B cell (primary cell): ENCODE measurements around the gene ATXN1. TPM values are rescaled to one million over a fixed set of nuclear protein-coding genes. Genes with fewer than 3 reads are reported as not detected.
A peak's percentile ranks its signal among the peaks of the same experiment; 100 is the strongest.

Experiments used
- ATAC-seq: fragments of 200-7000 bp; cut with Tn5 transposase; one replicate; pipeline ENCODE4 v1.10.0; 2021; ENCODE audit warnings: low read depth, mild to moderate bottlenecking, moderate number of reproducible peaks, moderate library complexity
- CTCF ChIA-PET: fragments of 350-600 bp; sonication (Branson Sonifier 250); formaldehyde crosslinking; loops from one replicate; lab custom pipeline; 2021; ENCODE audit warnings: antibody characterized with exemption, inconsistent platforms; lab: Charles Lee
- POLR2A ChIA-PET: fragments of 350-600 bp; sonication (Branson Sonifier 250); formaldehyde crosslinking; loops from one replicate; lab custom pipeline; 2021; ENCODE audit warnings: antibody characterized with exemption; lab: Charles Lee
- DNase-seq: peaks from one replicate; pipeline ENCODE4 v3.0.0; 2013
- H2AFZ ChIP-seq: 2 replicates; pipeline ENCODE4 v1.6.1; 2012; ENCODE audit warnings: mild to moderate bottlenecking, low read depth, low read length; ENCODE audit not compliant: insufficient read depth, poor library complexity, severe bottlenecking
- H3K27ac ChIP-seq, 2 donors: 1 replicate in 1 of 2; 2 replicates in 1 of 2; pipeline ENCODE4 v1.5.1; 2012 to 2013; ENCODE audit warnings: low read length in 2 of 2, mild to moderate bottlenecking in 2 of 2, moderate library complexity in 1 of 2
- H3K27me3 ChIP-seq, 4 experiments: fragments of 200-600 bp in 1 of 4; sonication (generic) in 1 of 4; replicated peaks in 1 of 4; 1 replicate in 2 of 4; 2 replicates in 2 of 4; pipeline versions ENCODE4 v1.6.1 to v1.7.0; 2013 to 2016; ENCODE audit warnings: low read length in 3 of 4, mild to moderate bottlenecking in 2 of 4, mixed read lengths in 1 of 4, moderate library complexity in 1 of 4; ENCODE audit not compliant: insufficient read depth in 4 of 4, control insufficient read depth in 3 of 4; ENCODE audit errors: control extremely low read depth in 1 of 4
- H3K36me3 ChIP-seq, 2 experiments: replicated peaks in 1 of 2; 1 replicate in 1 of 2; 2 replicates in 1 of 2; pipeline versions ENCODE4 v1.6.1 to v1.7.1; 2013; ENCODE audit warnings: low read length in 1 of 2; ENCODE audit not compliant: insufficient read depth in 2 of 2, control insufficient read depth in 1 of 2; ENCODE audit errors: control extremely low read depth in 1 of 2, extremely low read depth in 1 of 2
- H3K4me1 ChIP-seq, 2 donors: fragments of 200-600 bp in 1 of 2; sonication (generic) in 1 of 2; 1 replicate in 1 of 2; 2 replicates in 1 of 2; pipeline versions ENCODE4 v1.5.1 to v1.6.1; 2013 to 2017; ENCODE audit warnings: low read length in 2 of 2; ENCODE audit not compliant: control insufficient read depth in 2 of 2, insufficient read depth in 2 of 2
- H3K4me2 ChIP-seq: replicated peaks from 2 replicates; pipeline ENCODE3; 2012; ENCODE audit warnings: mild to moderate bottlenecking, low read depth, low read length; ENCODE audit not compliant: poor library complexity, severe bottlenecking
- H3K4me3 ChIP-seq, 5 experiments: fragments of 200-600 bp in 1 of 5; sonication (generic) in 1 of 5; 1 replicate in 3 of 5; 2 replicates in 2 of 5; pipeline versions ENCODE4 v1.5.1 to v1.7.0; 2011 to 2016; ENCODE audit warnings: low read length in 4 of 5, mild to moderate bottlenecking in 4 of 5, low read depth in 2 of 5, control low read depth in 1 of 5, moderate library complexity in 1 of 5; ENCODE audit not compliant: insufficient read depth in 1 of 5; ENCODE audit errors: control extremely low read depth in 1 of 5, extremely low read depth in 1 of 5
- H3K79me2 ChIP-seq: fragments of 200-600 bp; sonication (generic); one replicate; pipeline ENCODE4 v1.6.0; 2016; ENCODE audit warnings: low read length; ENCODE audit not compliant: control insufficient read depth, insufficient read depth
- H3K9ac ChIP-seq: fragments of 200-600 bp; sonication (generic); 2 replicates; pipeline ENCODE4 v1.6.1; 2017; ENCODE audit warnings: mild to moderate bottlenecking, low read length, moderate library complexity
- H3K9me3 ChIP-seq, 3 donors: one replicate each; pipeline versions ENCODE4 v1.6.1 to v1.7.1; 2013; ENCODE audit warnings: low read length in 2 of 3; ENCODE audit not compliant: control insufficient read depth in 2 of 3, insufficient read depth in 1 of 3; ENCODE audit errors: control extremely low read depth in 1 of 3
- H4K20me1 ChIP-seq: 2 replicates; pipeline ENCODE4 v1.6.0; 2012; ENCODE audit warnings: mild to moderate bottlenecking, low read length; ENCODE audit not compliant: insufficient read depth, control insufficient read depth, poor library complexity, severe bottlenecking
- H3K27ac Mint-ChIP-seq: one replicate; pipeline ENCODE4 v1.8.0; 2021; ENCODE audit warnings: mixed read lengths
- H3K27me3 Mint-ChIP-seq: one replicate; pipeline ENCODE4 v1.8.0; 2021; ENCODE audit warnings: mixed read lengths
- H3K4me1 Mint-ChIP-seq: one replicate; pipeline ENCODE4 v1.8.0; 2021; ENCODE audit warnings: mixed read lengths
- H3K4me3 Mint-ChIP-seq: one replicate; pipeline ENCODE4 v1.8.0; 2021; ENCODE audit warnings: mixed read lengths
- H3K9me3 Mint-ChIP-seq: one replicate; pipeline ENCODE4 v1.8.0; 2022; ENCODE audit warnings: mixed read lengths; ENCODE audit not compliant: insufficient read depth
- CTCF ChIP-seq: fragments of 200-600 bp; IDR thresholded peaks from one replicate; pipeline ENCODE4 v1.8.0; 2022; ENCODE audit warnings: antibody characterized with exemption, mild to moderate bottlenecking
- EZH2 ChIP-seq: IDR thresholded peaks from 2 replicates; pipeline ENCODE4 v1.6.1; 2012; ENCODE audit warnings: borderline replicate concordance, low read depth, mild to moderate bottlenecking, moderate library complexity, low read length; ENCODE audit not compliant: insufficient read depth, poor library complexity, severe bottlenecking
- WGBS: methylation state at CpG from one replicate; pipeline ENCODE4 v1.1.5; 2013; ENCODE audit warnings: missing lambda C conversion rate; ENCODE audit not compliant: insufficient coverage; 5-methylcytosine and 5-hydroxymethylcytosine counted together
- intact Hi-C: fragments of 100-400 bp; cut with micrococcal nuclease; formaldehyde crosslinking; loops from one replicate; pipeline ENCODE4 v1.10.0; 2022
- polyA plus RNA-seq: library from polyadenylated mRNA; depleted of rRNA; stranded (reverse); fragments of >200 nt; gene quantifications from 2 replicates; pipeline ENCODE4 v1.2.3, GENCODE V29; 2012
- total RNA-seq, 2 donors: library from RNA; stranded (reverse); fragments of 120-200 nt in 1 of 2; gene quantifications; 1 replicate in 1 of 2; 2 replicates in 1 of 2; pipeline versions ENCODE4 v1.2.3 to v1.2.4, GENCODE V29; 2013 to 2022

ATXN1 gene
- total and polyA plus RNA-seq, 2 donors (not counting 1 experiment from before 2014, with no cell fraction given), result 5.7 to 63.8 TPM

GRCh38 chr6:16494793-16495192 lies 266.5 kb downstream of the ATXN1 start:
- CTCF ChIA-PET, result interaction anchor here (0.9 to 3.2 kb wide), 6 partner anchors 8 to 274 kb away, joined by 3 to 19 read pairs (median 4); no protein-coding TSS in a partner anchor
- Histone ChIP-seq H3K4me1 (peaks cover 5 to 15% of the 10 kb centered on the region in 2 donors), H3K4me3 (no peak overlapping the region), H3K4me2 (no peak overlapping the region), H4K20me1 (no peaks in the 10 kb centered on the region), H3K27ac (no peak overlapping the region), H2AFZ (no peak overlapping the region), H3K9me3 (peaks cover 1 to 9% (median 3%) of the 10 kb centered on the region in 3 donors), H3K36me3 (no peaks in the 10 kb centered on the region), H3K9ac (no peak overlapping the region), H3K27me3 (no peaks in the 10 kb centered on the region), H3K79me2 (no peaks in the 10 kb centered on the region)
- POLR2A ChIA-PET, result interaction anchor here (1.3 to 1.7 kb wide), 2 partner anchors 75 to 97 kb away, joined by 5 read pairs; no protein-coding TSS in a partner anchor
- DNase-seq, result peak; percentile 35
- Mint-ChIP-seq H3K9me3 (peaks cover 2% of the 10 kb centered on the region), H3K4me1 (peaks cover 34% of the 10 kb centered on the region), H3K27ac (peak overlapping the region; percentile 75), H3K4me3 (peak overlapping the region; percentile 46), H3K27me3 (no peaks in the 10 kb centered on the region)
- 75% methylated on average over 1 of the region's 3 CpGs for WGBS
- peak; percentile 87 for ATAC-seq
- TF ChIP-seq CTCF (no peak), EZH2 (no peak)
- intact Hi-C loops, result loop anchor here (2.0 kb wide), 1 partner anchor 14 kb away; no protein-coding TSS in a partner anchor

- H3K27me3 ChIP-seq, result no peaks in the 10 kb centered on the region
- peaks cover 5 to 15% of the 10 kb centered on the region in 2 donors for H3K4me1 ChIP-seq
- intact Hi-C loops, result loop anchor here (2.0 kb wide), 1 partner anchor 13 kb away; no protein-coding TSS in a partner anchor
- Mint-ChIP-seq H3K4me1 (peaks cover 36% of the 10 kb centered on the region), H3K27ac (no peak overlapping the region), H3K4me3 (no peak overlapping the region), H3K9me3 (peaks cover 2% of the 10 kb centered on the region), H3K27me3 (no peaks in the 10 kb centered on the region)
- DNase-seq (no peak), ATAC-seq (no peak)
- POLR2A ChIA-PET, result no interaction called here
- no peaks in the 10 kb centered on the region for H4K20me1 ChIP-seq
- H3K27ac ChIP-seq, result no peak overlapping the region
- no peak overlapping the region for H3K4me2 ChIP-seq
- no peaks in the 10 kb centered on the region for H3K36me3 ChIP-seq
- no peak overlapping the region for H3K9ac ChIP-seq
- no peak overlapping the region for H2AFZ ChIP-seq
- no peak overlapping the region for H3K4me3 ChIP-seq
- H3K9me3 ChIP-seq, result no peaks in the 10 kb centered on the region
- no peaks in the 10 kb centered on the region for H3K79me2 ChIP-seq
- CTCF ChIA-PET, result interaction anchor here (0.9 to 1.2 kb wide), 3 partner anchors 9 to 270 kb away, joined by 3 to 6 read pairs (median 4); no protein-coding TSS in a partner anchor
- no peak for TF ChIP-seq EZH2
- no peak for TF ChIP-seq CTCF
These were observed 267.5 kb downstream of the ATXN1 start for GRCh38 chr6:16493802-16494201.
